ENCODE data around the gene PRKAR1B.

- TF ChIP-seq CTCF (IDR thresholded peaks at IDR 0.05) (no peak), POLR2A (IDR thresholded peaks at IDR 0.05) (no peak), EP300 (IDR thresholded peaks at IDR 0.05) (no peak)
These were observed 194.5 kb downstream of the PRKAR1B start for GRCh38 chr7:532379-533143.

Data from stomach (tissue), 4 donors.